GM19025 (cell line): ENCODE data around the gene BCAS3.

Experiments
- ATAC-seq: cut with Tn5 transposase; IDR thresholded peaks from one replicate; pipeline ENCODE4 v1.9.1; 2021; ENCODE audit warnings: mild to moderate bottlenecking, low read depth, moderate library complexity; ENCODE audit not compliant: unreplicated experiment

BCAS3 gene

GRCh38 chr17:61363601-61364462, 686.2 kb downstream of the BCAS3 start:
- no peak for ATAC-seq

- ATAC-seq = no peak
These were observed 686.8 kb downstream of the BCAS3 start for GRCh38 chr17:61364463-61364846.

GRCh38 chr17:61366076-61366714, 688.5 kb downstream of the BCAS3 start:
- ATAC-seq = no peak

- ATAC-seq = no peak
These were observed 689.2 kb downstream of the BCAS3 start for GRCh38 chr17:61366715-61367413.

GRCh38 chr17:61368049-61368831, 690.6 kb downstream of the BCAS3 start:
- ATAC-seq = no peak

GRCh38 chr17:61368832-61369450, 691.3 kb downstream of the BCAS3 start:
- no peak for ATAC-seq

- no peak for ATAC-seq
These were observed 692.1 kb downstream of the BCAS3 start for GRCh38 chr17:61369751-61370150.

GRCh38 chr17:61371179-61371578, 693.5 kb downstream of the BCAS3 start:
- ATAC-seq = no peak

- ATAC-seq = no peak
These were observed 694.0 kb downstream of the BCAS3 start for GRCh38 chr17:61371606-61372005.

GRCh38 chr17:61372436-61372835, 694.8 kb downstream of the BCAS3 start:
- no peak for ATAC-seq

- ATAC-seq = no peak
These were observed 699.5 kb downstream of the BCAS3 start for GRCh38 chr17:61376931-61377838.

GRCh38 chr17:61378658-61379456, 701.2 kb downstream of the BCAS3 start:
- ATAC-seq = no peak

GRCh38 chr17:61379457-61380216, 702.0 kb downstream of the BCAS3 start:
- ATAC-seq = no peak

- ATAC-seq = no peak
These were observed 702.7 kb downstream of the BCAS3 start for GRCh38 chr17:61380217-61380835.

GRCh38 chr17:61380836-61381525, 703.3 kb downstream of the BCAS3 start:
- ATAC-seq = no peak

GRCh38 chr17:61381537-61381936, 703.9 kb downstream of the BCAS3 start:
- ATAC-seq = no peak
